Activated CD8-positive, alpha-beta T cell treated with anti-CD3 and anti-CD28 coated beads for 36 hours (primary cell): ENCODE measurements around the gene COPS9. TPM values are rescaled to one million over a fixed set of nuclear protein-coding genes. Genes with fewer than 3 reads are reported as not detected.

Source experiments
- ATAC-seq: fragments of 200-7000 bp; cut with Tn5 transposase; one replicate; pipeline ENCODE4 v1.10.0; 2021; ENCODE audit warnings: mild to moderate bottlenecking, moderate library complexity
- CTCF ChIA-PET: fragments of 350-600 bp; sonication (Branson Sonifier 250); formaldehyde crosslinking; loops from one replicate; lab custom pipeline; 2021; ENCODE audit warnings: antibody characterized with exemption; lab: Charles Lee
- POLR2A ChIA-PET: fragments of 350-600 bp; sonication (Branson Sonifier 250); formaldehyde crosslinking; loops from one replicate; lab custom pipeline; 2021; ENCODE audit warnings: antibody characterized with exemption; lab: Charles Lee
- DNase-seq: peaks from one replicate; pipeline ENCODE4 v3.0.0-alpha.2; 2020
- H3K27ac Mint-ChIP-seq: one replicate; pipeline ENCODE4 v1.8.0; 2021; ENCODE audit warnings: mild to moderate bottlenecking, mixed read lengths
- H3K27me3 Mint-ChIP-seq: one replicate; pipeline ENCODE4 v1.8.0; 2021; ENCODE audit warnings: mixed read lengths
- H3K36me3 Mint-ChIP-seq: one replicate; pipeline ENCODE4 v1.8.0; 2021; ENCODE audit warnings: low read depth, mixed read lengths
- H3K4me1 Mint-ChIP-seq: one replicate; pipeline ENCODE4 v1.8.0; 2021; ENCODE audit warnings: low read depth, mixed read lengths
- H3K4me3 Mint-ChIP-seq: one replicate; pipeline ENCODE4 v1.8.0; 2021; ENCODE audit warnings: mild to moderate bottlenecking, moderate library complexity, mixed read lengths
- H3K9me3 Mint-ChIP-seq: one replicate; pipeline ENCODE4 v1.8.0; 2021; ENCODE audit warnings: mixed read lengths
- CTCF ChIP-seq: fragments of 200-600 bp; IDR thresholded peaks from one replicate; pipeline ENCODE4 v1.8.0; 2022; ENCODE audit warnings: antibody characterized with exemption, mild to moderate bottlenecking
- intact Hi-C: fragments of 100-400 bp; cut with micrococcal nuclease; formaldehyde crosslinking; loops from one replicate; pipeline ENCODE4 v1.10.0; 2022
- total RNA-seq, 2 experiments: library from RNA; stranded (reverse); gene quantifications; one replicate each; pipeline ENCODE4 v1.2.3, GENCODE V29; 2021

COPS9 gene
- total RNA-seq, 2 experiments from 2014 or later: 107 to 120 TPM

GRCh38 chr2:240163844-240164574 lies 27.9 kb upstream of the COPS9 start:
- H3K4me3 Mint-ChIP-seq: no peak overlapping the region
- POLR2A ChIA-PET: no interaction called here
- TF ChIP-seq CTCF: no peak
- H3K36me3 Mint-ChIP-seq: no peaks in the 10 kb centered on the region
- H3K27me3 Mint-ChIP-seq: peaks cover 6% of the 10 kb centered on the region
- DNase-seq (no peak), ATAC-seq (no peak)
- no peak overlapping the region for H3K27ac Mint-ChIP-seq
- H3K9me3 Mint-ChIP-seq: no peaks in the 10 kb centered on the region
- CTCF ChIA-PET: no interaction called here
- no peaks in the 10 kb centered on the region for H3K4me1 Mint-ChIP-seq
- intact Hi-C loops: no loop called here

- intact Hi-C loops: no loop called here
- DNase-seq (no peak), ATAC-seq (no peak)
- CTCF ChIA-PET: no interaction called here
- peaks cover 5% of the 10 kb centered on the region for H3K27me3 Mint-ChIP-seq
- TF ChIP-seq CTCF: no peak
- POLR2A ChIA-PET: no interaction called here
- no peak overlapping the region for H3K27ac Mint-ChIP-seq
- H3K4me1 Mint-ChIP-seq: no peaks in the 10 kb centered on the region
- no peaks in the 10 kb centered on the region for H3K9me3 Mint-ChIP-seq
- no peak overlapping the region for H3K4me3 Mint-ChIP-seq
- no peaks in the 10 kb centered on the region for H3K36me3 Mint-ChIP-seq
These were observed 27.0 kb upstream of the COPS9 start for GRCh38 chr2:240162939-240163714.

GRCh38 chr2:240162531-240162930 lies 26.4 kb upstream of the COPS9 start:
- Mint-ChIP-seq H3K27me3 (peaks cover 3% of the 10 kb centered on the region), H3K27ac (no peak overlapping the region), H3K36me3 (no peaks in the 10 kb centered on the region), H3K9me3 (no peaks in the 10 kb centered on the region), H3K4me3 (no peak overlapping the region), H3K4me1 (no peaks in the 10 kb centered on the region)
- ChIA-PET POLR2A (no interaction called here), CTCF (no interaction called here)
- TF ChIP-seq CTCF: no peak
- no peak for ATAC-seq
- no peak for DNase-seq
- intact Hi-C loops: no loop called here

- intact Hi-C loops: no loop called here
These were observed 25.9 kb upstream of the COPS9 start for GRCh38 chr2:240162032-240162431.

More at GRCh38 chr2:240162032-240162431, 25.9 kb upstream of the COPS9 start:
- ATAC-seq (no peak), DNase-seq (no peak)
- Mint-ChIP-seq H3K4me3 (no peak overlapping the region), H3K4me1 (no peaks in the 10 kb centered on the region), H3K36me3 (no peaks in the 10 kb centered on the region), H3K27ac (no peak overlapping the region), H3K9me3 (no peaks in the 10 kb centered on the region), H3K27me3 (peaks cover 3% of the 10 kb centered on the region)
- ChIA-PET POLR2A (no interaction called here), CTCF (no interaction called here)
- TF ChIP-seq CTCF: no peak
